ENCODE measurements around the gene HTR4.

The HTR4 gene

GRCh38 chr5:148524721-148525120, 129.6 kb downstream of the HTR4 start:
- DNase-seq: no peak

DNA sequence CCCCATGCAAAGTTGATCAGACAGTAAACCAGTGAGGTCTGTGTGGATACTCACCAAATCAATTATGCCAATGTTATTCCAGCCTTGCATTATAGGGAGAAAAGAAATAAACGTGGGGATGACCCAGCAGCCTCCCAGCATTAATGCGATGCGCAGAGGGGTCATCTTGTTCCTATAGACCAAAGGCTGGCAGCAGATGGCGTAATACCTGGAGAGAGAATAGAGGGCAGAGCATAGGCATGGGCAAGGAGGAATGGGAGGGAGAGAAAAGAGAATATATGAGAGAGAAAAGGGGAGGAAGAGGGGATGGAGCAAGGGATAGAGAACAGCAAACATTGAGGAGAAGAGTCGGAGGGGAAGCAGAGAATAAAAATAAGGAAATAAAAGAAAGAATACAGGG, 131.2 kb downstream of the HTR4 start:
- DNase-seq: no peak

GRCh38 chr5:148515460-148515859, 138.9 kb downstream of the HTR4 start:
- no peak for DNase-seq

DNA sequence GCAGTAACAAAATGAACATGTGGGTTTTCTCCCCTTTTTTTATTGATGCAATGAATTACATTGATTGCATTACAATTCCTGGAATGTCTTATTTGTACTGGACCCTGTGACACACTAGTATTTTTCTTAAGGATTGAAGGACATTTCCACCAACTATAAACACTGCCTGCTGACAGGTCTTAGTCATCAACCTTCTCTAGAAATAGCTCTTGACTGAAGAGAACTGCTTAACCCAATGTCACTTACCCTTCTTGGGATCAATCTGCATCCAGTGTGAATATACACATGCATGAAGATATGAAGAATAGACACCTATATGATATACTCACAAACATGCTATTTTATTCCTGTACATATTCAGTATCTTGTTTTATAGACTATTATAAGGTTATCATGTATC, 140.0 kb downstream of the HTR4 start:
- no peak for DNase-seq

DNA sequence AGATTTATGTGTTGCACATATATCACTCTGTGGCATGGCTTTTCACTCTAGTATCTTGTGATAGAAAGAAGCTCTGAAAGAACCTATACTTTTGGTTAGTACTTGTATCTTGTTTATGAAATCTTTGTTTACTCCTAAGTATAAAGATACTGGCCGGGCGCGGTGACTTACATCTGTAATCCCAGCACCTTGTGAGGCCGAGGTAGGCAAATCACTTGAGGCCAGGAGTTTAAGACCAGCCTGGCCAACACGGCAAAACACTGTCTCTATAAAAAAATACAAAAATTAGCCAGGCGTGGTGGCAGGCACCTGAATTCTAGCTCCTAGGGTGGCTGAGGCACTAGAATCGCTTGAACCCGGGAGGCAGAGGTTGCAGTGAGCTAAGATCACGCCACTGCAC, 141.8 kb downstream of the HTR4 start:
- DNase-seq: no peak

- DNase-seq: no peak
These were observed 142.4 kb downstream of the HTR4 start for GRCh38 chr5:148511810-148512347.

DNA sequence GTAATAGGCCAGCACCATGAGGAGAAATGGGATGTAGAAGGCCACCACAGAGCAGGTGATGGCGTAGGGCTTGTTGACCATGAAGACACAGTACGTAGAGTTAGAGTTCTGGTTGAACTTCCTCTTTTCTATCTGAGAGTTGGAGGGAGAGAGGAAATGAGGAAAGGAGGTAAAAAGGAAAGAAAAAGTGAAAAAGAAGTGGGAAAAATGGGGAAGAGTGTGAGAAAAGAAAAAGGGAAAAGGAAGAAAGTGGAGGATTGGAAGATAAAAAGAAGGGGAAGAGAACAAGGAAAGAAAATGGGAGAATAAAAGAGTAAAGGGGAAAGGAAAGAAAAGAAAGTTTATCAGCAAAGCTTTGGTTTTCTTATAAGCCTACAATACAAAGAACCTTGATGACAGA, 144.4 kb downstream of the HTR4 start:
- no peak for DNase-seq

GRCh38 chr5:148507648-148508047, 146.7 kb downstream of the HTR4 start:
- DNase-seq: no peak

GRCh38 chr5:148499452-148499851, 154.9 kb downstream of the HTR4 start:
- DNase-seq: no peak

DNA sequence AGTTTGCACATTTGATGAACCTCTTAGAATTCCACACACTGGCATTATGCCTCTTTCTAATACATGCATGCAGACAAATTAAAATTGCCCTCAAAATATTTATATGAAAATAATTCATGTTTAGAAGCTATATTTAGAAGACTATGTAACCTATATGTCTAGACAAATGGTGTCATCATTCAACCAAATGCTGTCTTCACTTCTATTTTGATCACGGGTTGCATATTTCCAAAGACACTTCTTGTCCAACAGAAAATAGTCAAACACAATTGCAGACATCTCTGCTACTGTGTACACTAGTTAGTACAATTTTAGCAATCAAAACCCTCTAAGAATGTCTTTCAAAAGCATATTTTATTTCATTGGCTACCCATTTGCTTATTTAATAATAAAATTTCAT, 156.6 kb downstream of the HTR4 start:
- DNase-seq: no peak

DNA sequence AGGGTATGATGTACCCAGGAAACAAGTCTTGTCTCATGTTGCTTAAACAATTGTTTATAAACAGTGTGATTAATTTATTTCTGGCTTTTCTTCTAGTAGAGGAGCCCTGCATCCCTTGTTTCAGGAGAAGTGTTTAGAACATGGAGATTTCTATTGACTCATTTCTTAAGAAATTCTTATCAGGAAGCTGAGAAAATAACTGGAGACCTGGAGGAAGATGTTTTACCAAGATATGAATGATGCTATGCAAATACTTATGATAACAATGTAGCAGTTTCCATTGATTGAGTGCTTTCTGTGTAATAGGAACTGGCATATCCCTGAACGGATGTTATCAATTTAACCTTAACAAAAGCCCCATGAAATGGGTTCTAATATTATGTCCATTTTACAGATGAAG, 162.0 kb downstream of the HTR4 start:
- no peak for DNase-seq

DNA sequence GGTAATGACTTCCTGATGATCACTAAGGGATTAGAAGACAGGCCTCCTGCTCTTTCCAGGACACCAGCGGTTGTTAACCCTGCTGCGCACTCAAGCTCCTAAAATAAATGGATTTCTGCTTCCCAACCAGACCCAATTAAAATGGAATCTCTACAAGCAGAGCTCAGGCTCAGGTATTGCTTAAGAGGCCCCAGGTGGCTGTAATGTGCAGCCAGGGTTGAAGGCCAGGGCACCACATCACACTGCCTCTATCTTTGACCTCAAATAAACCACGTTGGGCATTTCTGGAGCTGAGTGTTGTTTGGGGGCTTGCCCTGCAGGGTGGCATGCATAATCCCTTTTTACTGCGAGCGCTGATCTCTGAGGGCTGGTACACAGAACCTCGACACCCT, 162.5 kb downstream of the HTR4 start:
- DNase-seq: no peak

- no peak for DNase-seq
These were observed 163.1 kb downstream of the HTR4 start for GRCh38 chr5:148491015-148491792.

DNA sequence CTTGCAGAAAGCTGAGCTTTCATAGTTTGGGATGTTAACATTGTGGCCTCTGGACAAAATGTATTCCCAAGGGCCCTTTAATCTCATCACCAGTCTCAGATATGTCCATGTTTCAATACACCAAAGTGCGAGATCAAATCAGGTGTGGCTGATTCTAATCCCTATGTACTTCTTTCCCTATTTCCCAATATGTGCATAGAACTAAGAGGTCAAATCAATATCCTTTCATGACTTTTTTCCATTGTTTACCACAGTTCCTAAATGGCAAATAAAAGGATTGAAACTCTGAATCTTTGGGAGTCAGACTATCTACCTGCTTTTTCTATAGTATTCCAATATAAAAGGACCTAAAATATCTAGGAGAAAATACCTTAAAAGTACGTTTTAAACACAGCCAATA, 165.6 kb downstream of the HTR4 start:
- no peak for DNase-seq

GRCh38 chr5:148486456-148486855, 167.9 kb downstream of the HTR4 start:
- DNase-seq: no peak

DNA sequence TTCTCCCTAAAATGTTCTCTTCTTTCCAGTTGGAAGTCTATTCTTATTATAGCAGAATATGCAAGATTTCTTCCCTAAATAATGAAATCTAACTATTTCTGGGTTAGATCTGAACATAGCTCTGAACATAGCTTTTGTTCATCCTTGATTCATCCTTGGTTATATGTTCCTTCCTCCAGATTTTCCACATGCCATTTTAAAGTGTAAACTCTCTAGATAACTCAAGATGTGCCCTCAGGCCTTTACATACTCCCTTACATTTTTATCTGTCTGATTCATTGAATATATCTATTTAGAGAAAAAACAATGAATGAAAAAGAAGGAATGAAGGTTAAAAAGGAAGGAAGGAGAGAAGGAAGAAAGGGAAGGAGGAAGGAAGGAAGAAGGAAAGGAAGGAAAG, 169.7 kb downstream of the HTR4 start:
- DNase-seq: no peak

- DNase-seq: no peak
These were observed 170.6 kb downstream of the HTR4 start for GRCh38 chr5:148483750-148484149.

- no peak for DNase-seq
These were observed 171.4 kb downstream of the HTR4 start for GRCh38 chr5:148482697-148483462.

DNA sequence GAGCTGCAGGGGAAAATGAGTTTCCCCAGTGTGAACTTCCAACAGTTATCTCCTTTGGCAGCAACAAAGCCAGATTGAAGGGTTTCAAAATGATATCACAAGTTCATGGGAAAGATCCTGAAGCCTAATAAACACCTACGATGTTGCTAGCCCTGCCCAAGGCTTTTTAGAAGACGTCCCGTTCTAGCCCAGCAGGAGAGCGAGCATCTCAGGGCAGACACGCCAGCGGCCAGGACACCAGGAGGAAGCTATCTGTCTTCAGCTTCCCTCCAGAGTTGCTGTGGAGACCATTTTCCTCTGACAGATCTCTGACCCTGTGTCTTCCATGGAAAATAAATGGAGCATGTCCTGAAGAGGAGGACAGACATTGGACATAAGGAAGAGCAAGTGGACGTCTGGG, 172.1 kb downstream of the HTR4 start:
- no peak for DNase-seq

- no peak for DNase-seq
These were observed 176.9 kb downstream of the HTR4 start for GRCh38 chr5:148477429-148477828.

- DNase-seq: no peak
These were observed 178.0 kb downstream of the HTR4 start for GRCh38 chr5:148476302-148476701.

DNA sequence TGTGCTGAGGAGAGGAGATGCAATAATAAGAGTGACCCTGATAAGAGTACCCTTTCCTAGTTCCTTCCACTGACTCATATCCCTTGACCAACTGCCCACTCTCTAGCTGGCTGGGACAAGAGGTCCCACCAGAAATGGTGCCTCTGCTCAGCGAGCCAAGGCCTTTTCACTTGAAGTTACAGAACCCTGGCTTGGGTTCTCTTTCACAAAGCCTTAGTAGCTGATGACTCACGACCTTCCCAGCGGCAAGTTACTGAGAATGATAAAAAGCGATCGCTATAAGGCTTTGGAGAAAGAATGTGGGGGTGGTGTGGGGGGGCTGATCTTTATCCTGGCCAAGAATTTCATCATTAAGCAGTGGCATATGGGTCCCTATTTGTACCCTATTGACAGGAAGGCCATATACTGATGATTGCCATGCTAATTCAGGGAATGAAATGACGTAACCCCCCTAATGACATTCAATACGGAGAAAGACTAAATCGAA, 180.3 kb downstream of the HTR4 start:
- no peak for DNase-seq

DNA sequence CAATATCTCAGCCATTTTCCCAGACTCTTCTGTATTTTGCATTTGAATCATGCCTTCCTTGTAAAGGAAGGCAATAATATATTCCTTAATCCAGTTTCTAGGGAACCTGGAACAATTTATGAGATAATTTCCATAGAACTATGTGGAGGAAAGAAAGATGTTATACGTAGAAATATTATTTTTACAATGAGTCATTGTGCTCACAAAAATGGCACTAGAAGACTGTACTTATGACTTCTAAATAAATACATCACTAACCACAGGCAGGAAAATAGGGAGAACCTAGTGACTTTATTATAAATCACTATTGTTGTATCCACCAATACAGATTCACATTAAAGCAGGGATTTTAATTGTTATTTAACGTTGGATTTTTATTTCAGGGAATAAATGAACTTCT, 182.9 kb downstream of the HTR4 start:
- no peak for DNase-seq

DNA sequence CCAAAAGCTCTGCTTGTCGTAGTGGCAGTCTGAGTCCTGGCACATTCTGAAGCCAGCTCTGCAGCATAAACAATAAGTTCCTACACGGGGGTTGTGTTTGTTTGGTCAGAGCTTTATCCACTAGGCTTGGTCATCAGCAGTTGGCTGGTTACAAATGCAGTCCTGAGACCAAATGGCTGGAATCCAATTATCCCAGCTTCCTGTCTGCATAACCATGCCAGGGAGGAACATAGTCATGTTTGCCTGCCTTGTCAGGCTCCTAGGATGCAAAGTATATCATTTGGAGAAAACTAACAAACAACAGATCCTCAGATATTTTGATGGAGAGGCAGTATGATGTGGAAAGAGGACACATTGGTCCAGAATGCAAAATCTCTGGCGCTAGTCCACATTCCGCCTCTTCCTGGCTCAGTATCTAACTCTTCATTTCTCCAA, 184.8 kb downstream of the HTR4 start:
- no peak for DNase-seq

All from DMS79 (cell line).